Activated B cell treated with CpG ODN at 0.5 μM for 24 hours (primary cell): ENCODE data around the gene MAB21L4. TPM values are rescaled to one million over a fixed set of nuclear protein-coding genes. Genes with fewer than 3 reads are reported as not detected.

Experiments
- ATAC-seq: fragments of 200-7000 bp; cut with Tn5 transposase; one replicate; pipeline ENCODE4 v1.10.0; 2021; ENCODE audit warnings: low read depth, mild to moderate bottlenecking, moderate library complexity
- CTCF ChIA-PET: fragments of 350-600 bp; sonication (Branson Sonifier 250); formaldehyde crosslinking; loops from one replicate; lab custom pipeline; 2021; ENCODE audit warnings: antibody characterized with exemption; lab: Charles Lee
- POLR2A ChIA-PET: fragments of 350-600 bp; sonication (Branson Sonifier 250); formaldehyde crosslinking; loops from one replicate; lab custom pipeline; 2021; ENCODE audit warnings: antibody characterized with exemption; lab: Charles Lee
- DNase-seq: peaks from one replicate; pipeline ENCODE4 v3.0.0; 2022
- H3K27ac Mint-ChIP-seq: one replicate; pipeline ENCODE4 v1.8.0; 2020; ENCODE audit warnings: mixed read lengths
- H3K27me3 Mint-ChIP-seq: one replicate; pipeline ENCODE4 v1.8.0; 2021; ENCODE audit warnings: mixed read lengths
- H3K36me3 Mint-ChIP-seq: one replicate; pipeline ENCODE4 v1.8.0; 2021; ENCODE audit warnings: low read depth, mixed read lengths
- H3K4me1 Mint-ChIP-seq: one replicate; pipeline ENCODE4 v1.8.0; 2021; ENCODE audit warnings: mixed read lengths
- H3K4me3 Mint-ChIP-seq: one replicate; pipeline ENCODE4 v1.8.0; 2020; ENCODE audit warnings: mild to moderate bottlenecking, mixed read lengths
- H3K9me3 Mint-ChIP-seq: one replicate; pipeline ENCODE4 v1.8.0; 2020; ENCODE audit warnings: mixed read lengths
- intact Hi-C: fragments of 100-400 bp; cut with micrococcal nuclease; formaldehyde crosslinking; loops from one replicate; pipeline ENCODE4 v1.15.1; 2024
- total RNA-seq: library from RNA; stranded (reverse); gene quantifications from 2 replicates; pipeline ENCODE4 v1.2.3, GENCODE V29; 2022
- TF ChIP-seq, protein P1 (sequence below): fragments of 200-600 bp; IDR thresholded peaks from one replicate; pipeline ENCODE4 v1.8.0; 2022; ENCODE audit warnings: antibody characterized with exemption, mild to moderate bottlenecking

MAB21L4 gene
- total RNA-seq, 1 donor from 2014 or later: not detected

DNA sequence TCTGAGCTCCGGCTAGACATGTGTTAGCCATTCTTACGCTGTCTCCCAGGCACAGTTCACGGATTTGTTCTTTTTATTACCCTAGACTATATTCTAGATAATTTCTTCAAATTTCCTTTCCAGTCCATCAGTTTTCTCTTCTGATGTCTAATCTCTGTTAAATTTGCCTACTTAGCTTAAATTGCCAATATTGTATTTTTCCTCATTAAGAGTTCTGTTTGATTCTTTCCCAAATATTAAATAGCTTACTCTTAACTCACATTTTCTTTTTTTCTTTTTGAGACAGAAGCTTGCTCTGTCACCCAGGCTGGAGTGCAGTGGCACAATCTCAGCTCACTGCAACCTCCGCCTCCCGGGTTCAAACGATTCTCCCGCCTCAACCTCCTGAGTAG, 31.4 kb upstream of the MAB21L4 start:
- CTCF ChIA-PET: no interaction called here
- Mint-ChIP-seq H3K9me3 (peaks cover 3% of the 10 kb centered on the region), H3K4me3 (no peak overlapping the region), H3K27me3 (peaks cover 6% of the 10 kb centered on the region), H3K27ac (no peak overlapping the region), H3K36me3 (no peaks in the 10 kb centered on the region), H3K4me1 (no peaks in the 10 kb centered on the region)
- DNase-seq (no peak), ATAC-seq (no peak)
- POLR2A ChIA-PET: no interaction called here
- intact Hi-C loops: no loop called here
- TF ChIP-seq, protein P1, sequence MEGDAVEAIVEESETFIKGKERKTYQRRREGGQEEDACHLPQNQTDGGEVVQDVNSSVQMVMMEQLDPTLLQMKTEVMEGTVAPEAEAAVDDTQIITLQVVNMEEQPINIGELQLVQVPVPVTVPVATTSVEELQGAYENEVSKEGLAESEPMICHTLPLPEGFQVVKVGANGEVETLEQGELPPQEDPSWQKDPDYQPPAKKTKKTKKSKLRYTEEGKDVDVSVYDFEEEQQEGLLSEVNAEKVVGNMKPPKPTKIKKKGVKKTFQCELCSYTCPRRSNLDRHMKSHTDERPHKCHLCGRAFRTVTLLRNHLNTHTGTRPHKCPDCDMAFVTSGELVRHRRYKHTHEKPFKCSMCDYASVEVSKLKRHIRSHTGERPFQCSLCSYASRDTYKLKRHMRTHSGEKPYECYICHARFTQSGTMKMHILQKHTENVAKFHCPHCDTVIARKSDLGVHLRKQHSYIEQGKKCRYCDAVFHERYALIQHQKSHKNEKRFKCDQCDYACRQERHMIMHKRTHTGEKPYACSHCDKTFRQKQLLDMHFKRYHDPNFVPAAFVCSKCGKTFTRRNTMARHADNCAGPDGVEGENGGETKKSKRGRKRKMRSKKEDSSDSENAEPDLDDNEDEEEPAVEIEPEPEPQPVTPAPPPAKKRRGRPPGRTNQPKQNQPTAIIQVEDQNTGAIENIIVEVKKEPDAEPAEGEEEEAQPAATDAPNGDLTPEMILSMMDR: no peak

GRCh38 chr2:240926516-240927389, 30.8 kb upstream of the MAB21L4 start:
- Mint-ChIP-seq H3K27ac (no peak overlapping the region), H3K4me3 (no peak overlapping the region), H3K27me3 (peaks cover 6% of the 10 kb centered on the region), H3K36me3 (no peaks in the 10 kb centered on the region), H3K9me3 (peaks cover 3% of the 10 kb centered on the region), H3K4me1 (no peaks in the 10 kb centered on the region)
- DNase-seq (peak; percentile 12), ATAC-seq (no peak)
- POLR2A ChIA-PET: no interaction called here
- TF ChIP-seq, protein P1: no peak
- intact Hi-C loops: no loop called here
- CTCF ChIA-PET: no interaction called here

GRCh38 chr2:240925568-240926515, 29.9 kb upstream of the MAB21L4 start:
- ChIA-PET POLR2A (no interaction called here), CTCF (no interaction called here)
- peak; percentile 12 for DNase-seq
- intact Hi-C loops: no loop called here
- H3K27me3 Mint-ChIP-seq: peaks cover 6% of the 10 kb centered on the region
- no peaks in the 10 kb centered on the region for H3K36me3 Mint-ChIP-seq
- ATAC-seq: no peak
- H3K4me3 Mint-ChIP-seq: no peak overlapping the region
- TF ChIP-seq, protein P1: no peak
- no peaks in the 10 kb centered on the region for H3K4me1 Mint-ChIP-seq
- peaks cover 3% of the 10 kb centered on the region for H3K9me3 Mint-ChIP-seq
- H3K27ac Mint-ChIP-seq: no peak overlapping the region

DNA sequence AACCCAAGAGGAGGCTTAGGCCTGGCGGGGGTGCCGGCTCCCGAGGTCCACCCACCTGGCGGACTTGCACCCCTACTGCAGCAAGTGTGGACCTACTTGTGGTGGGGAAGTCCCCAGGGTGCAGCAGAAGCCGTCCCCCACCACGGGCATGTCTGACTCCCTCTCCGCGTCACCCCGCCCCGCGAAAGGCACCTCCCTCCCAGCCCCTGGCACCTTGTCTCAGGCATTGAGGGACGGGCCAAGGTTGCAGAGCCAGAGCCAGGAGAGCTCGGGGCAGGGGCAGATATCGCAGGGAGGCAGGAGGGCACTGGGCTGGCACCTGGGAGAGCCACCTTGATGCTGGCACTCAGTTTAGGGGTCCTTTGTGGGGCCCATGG, 29.2 kb upstream of the MAB21L4 start:
- H3K36me3 Mint-ChIP-seq: no peaks in the 10 kb centered on the region
- intact Hi-C loops: no loop called here
- H3K4me1 Mint-ChIP-seq: no peaks in the 10 kb centered on the region
- POLR2A ChIA-PET: no interaction called here
- CTCF ChIA-PET: no interaction called here
- H3K27me3 Mint-ChIP-seq: peaks cover 6% of the 10 kb centered on the region
- H3K4me3 Mint-ChIP-seq: no peak overlapping the region
- no peak overlapping the region for H3K27ac Mint-ChIP-seq
- TF ChIP-seq, protein P1: no peak
- ATAC-seq: no peak
- peak; percentile 14 for DNase-seq
- peaks cover 3% of the 10 kb centered on the region for H3K9me3 Mint-ChIP-seq
